ENCODE results near the gene UBA5.

DNA sequence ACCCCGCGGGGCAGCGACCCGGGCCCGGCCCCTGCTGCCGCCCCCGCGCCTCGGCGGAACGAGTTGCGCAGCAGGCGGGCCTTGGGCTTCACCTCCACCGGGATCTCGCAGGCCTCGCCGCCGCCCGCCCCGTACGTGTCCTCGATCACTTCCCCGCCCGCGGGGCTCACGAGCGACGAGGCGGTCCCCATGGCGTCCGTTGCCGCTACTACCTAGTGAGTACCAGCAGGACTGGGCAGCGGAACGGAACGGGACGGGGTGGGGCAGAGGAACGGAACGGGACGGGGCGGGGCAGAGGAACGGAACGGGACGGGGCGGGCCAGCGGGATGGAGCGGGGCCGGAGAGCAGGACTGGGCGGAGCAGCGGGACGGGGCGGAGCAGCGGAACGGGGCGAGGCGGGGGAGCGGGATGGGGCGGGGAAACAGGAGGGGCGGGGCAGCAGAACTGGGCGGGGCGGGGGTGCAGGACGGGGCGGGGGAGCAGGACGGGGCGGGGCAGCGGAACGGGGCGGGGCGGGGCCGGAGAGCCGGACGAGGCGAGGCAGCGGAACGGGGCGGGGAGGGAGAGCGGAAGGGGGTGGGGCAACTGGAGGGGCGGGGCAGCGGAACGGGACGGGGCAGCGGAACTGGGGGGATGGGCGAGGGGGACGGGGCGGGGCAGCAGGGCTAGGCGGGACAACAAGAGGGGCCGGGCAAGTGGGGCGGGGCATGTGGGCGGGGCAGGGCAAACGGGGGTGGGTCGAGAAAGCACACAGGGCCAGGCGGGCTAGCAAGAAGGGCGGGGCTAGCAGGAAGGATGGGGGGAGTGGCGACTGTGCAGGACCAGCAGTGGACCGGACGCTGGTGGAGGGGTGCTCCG, 62.3 kb downstream of the UBA5 start, which contains the start of gene NPHP3:
- TF ChIP-seq CTCF (IDR thresholded peaks at IDR 0.05; ENCODE audit: low read length) (no peak), EZH2 (IDR thresholded peaks at IDR 0.05; ENCODE audit: borderline replicate concordance, low read length) (no peak)
